ENCODE results near the gene LBH.
A peak's percentile ranks its signal among the peaks of the same experiment; 100 is the strongest.

The LBH gene

DNA sequence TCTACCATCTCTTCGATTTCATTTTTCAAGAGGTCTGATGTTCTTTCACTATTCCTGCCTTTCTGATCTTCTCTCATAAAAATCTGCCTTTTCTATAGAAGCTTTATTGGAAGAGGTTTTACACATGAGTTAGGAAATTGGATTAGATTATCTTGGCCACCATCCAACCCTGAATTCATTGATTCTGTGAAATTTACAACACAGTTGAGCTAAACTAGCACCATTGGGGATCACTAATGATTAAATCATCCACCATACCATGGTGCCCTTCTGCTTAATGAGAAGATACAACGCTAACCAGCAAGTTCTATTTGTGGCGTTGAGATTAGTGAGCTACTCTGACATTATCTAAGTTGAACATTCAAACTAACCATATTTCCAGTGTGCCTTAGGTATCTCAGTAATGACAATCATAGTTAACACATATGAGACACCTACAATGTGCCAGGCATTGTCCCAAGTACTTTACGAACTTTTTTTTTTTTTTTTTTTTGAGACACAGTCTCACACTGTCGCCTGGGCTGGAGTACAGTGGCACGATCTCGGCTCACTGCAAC, 17.3 kb upstream of the LBH start:
- Histone ChIP-seq H3K4me3 (no peak overlapping the region), H3K27ac (no peak overlapping the region)

DNA sequence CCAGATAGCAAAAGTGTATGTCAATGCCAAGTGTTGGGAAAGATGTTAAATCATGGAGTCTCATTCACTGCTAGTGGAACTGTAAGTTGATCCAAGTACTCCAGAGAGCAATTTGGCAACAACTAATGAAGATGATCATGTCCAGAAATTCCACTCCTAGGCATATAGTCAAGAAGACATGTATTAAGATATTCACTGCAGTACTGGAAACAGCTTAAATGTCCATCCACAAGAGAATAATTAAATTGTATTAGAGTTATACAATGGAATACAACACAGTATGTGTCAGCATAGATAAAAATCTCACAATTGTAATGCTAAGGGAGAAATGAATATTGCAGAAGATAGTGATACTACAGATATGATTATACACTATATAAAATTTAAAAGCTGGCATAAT, 15.2 kb upstream of the LBH start:
- H3K4me3 ChIP-seq, result no peak overlapping the region
- H3K27ac ChIP-seq, result peak overlapping the region in 1 of 21 experiments; percentile 3

DNA sequence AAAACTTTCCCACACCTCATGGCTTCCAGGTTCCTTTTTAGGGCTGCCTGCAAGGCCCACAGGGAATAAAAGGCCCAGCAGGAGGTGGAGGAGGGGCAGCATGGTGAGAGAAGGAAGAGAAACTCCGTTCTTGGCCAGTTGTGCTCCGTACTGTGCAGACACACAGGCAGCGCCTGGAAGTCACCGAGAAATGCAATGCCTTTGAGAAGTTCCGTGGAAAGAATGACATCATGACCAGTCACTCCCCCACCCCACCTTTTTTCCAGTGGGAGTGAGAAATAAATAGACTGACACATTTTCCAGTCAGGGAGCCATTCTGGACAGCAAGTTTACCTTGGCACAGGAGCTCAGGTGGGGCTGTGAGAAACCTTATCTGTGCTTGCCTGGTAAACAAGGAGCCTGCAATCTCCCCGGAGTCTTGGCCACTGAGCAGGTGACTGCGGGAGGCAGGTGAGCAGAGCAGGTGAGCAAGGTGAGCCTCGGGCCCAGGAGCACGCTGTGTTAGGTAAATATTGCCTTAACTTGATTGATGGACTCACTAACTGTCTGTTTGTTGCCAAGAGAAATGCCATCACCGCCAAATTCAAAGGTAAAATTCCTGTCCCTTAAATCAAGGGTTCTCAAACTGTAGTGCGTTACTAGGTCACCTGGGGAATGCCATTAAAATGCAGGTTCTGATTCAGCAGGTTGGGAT, 13.5 kb upstream of the LBH start:
- Histone ChIP-seq H3K4me3 (no peak overlapping the region), H3K27ac (peak overlapping the region in 3 of 21 experiments; percentile 7 to 29 (median 23))

DNA sequence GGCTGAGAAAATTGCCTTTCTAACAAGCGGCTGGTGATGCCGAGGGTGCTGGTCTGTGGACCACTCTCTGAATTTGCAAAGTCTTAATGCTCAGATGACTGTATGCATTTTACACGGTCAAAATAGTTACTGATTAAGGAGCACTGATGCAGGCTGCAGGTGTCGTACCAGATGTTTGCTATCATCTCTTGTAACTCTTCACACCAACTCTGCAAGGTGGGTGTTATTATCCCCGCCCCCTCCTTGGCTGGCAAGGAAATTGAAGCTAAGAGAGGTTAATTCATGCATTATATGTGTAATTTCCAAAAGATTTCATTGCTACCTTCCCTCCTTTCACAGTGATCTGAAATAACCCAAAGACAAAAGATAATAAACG, 13.0 kb upstream of the LBH start:
- Histone ChIP-seq H3K4me3 (no peak overlapping the region), H3K27ac (no peak overlapping the region)

DNA sequence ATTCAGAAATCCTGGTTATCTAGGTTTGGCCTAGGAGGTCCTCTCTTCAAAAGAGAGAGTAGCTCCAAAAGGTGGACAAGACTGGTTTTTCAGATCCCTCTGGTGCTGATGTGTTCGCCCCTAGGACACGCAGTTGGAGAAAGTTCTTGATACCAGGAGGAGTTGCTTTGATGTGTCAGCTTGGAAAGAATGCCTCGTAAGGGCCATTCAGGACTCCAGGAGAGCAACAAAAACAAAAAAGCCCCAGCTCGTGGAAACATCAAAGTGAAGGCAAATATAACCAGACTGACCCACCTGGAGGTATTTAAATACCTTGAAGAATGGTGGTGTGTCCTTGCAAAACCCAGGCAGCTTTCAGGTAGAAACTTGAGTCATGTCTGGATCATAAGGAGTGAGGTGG, 12.5 kb upstream of the LBH start:
- Histone ChIP-seq H3K27ac (no peak overlapping the region), H3K4me3 (no peak overlapping the region)

DNA sequence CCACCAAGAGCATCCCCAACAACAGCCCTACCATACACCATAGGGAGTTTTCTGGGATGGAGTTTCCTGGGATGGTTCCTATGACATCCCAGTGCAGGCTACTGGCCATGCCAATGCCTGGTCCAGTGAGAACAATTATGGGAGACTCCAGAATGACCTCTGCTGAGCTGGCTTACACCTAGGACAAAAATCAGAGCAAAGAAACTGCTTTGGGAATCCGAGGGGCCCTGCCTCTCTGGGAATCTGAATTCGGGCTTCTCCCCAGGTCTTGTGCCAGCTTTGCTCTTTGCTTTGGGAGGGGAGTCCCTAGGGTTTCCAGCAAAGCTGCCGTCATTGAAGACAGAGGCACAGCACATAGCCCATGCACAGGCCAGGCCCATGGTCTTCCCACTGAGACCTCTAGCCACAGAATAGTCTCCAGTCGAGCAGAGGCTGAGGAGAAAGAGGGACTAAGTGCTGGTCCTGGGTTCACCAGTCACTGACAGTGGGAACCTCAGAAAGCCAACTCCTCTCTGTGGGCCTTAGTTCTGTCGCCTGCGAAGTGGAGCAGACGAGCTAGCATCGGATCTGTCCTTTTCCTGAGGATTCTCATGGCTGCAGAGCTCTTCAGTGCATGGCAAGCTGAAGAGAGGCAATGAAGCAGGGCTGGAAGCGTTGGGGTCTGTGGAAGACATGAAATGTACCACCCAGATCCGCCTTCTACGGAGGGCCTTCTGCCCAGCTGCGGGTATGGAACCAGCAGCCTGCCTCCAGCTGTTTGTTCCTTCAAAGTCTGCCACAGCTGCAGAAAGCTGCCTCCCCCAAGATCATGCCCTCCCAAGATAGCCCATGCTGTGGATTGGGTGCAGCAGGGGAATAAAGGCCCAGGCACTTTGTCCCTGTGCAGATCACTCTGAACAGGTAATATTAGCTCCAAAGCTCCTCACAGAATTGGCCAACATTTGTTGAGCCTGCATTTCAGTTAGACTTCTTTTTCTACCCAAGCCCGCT, 11.2 kb upstream of the LBH start:
- Histone ChIP-seq H3K27ac (no peak overlapping the region), H3K4me3 (no peak overlapping the region)

DNA sequence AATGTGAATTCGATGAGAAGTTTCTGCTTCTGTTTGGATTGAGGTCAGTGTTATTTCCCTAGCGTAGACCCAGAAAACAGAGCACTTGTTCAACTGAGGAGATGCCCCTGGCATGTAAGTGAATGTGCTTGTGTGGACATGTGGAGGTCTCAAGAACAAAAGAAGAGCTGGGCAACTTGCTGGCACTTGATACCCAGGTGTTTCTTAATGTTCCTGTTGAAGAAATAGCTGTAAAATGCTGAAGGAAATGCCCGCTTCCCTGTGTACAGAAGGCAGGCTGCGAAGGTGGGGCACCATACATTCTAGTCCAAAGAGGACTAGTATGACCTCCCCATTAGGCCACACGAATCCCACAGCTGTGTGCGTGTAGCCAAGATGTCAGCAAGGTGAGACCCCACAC, 9.8 kb upstream of the LBH start:
- H3K27ac ChIP-seq, result no peak overlapping the region
- H3K4me3 ChIP-seq, result no peak overlapping the region

DNA sequence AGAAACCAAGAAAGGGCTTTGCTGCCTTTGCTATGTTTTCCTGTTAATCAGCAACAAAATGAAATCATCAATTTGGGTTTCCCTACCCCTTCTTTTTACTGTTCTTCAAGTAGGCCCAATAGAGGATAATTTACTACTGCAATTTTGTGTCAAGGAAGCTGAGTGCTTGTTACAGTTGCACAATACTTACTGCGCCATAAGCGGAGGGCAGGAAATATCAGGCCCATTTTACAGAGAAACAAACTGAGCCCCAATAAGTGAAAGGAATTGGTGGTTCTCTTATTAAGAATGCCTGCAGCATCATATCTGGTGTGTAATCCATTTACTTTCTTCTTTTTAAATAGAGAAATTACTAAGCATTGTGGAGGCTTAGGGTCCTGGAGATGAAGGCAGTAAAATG, 9.3 kb upstream of the LBH start:
- no peak overlapping the region for H3K4me3 ChIP-seq
- H3K27ac ChIP-seq, result no peak overlapping the region

DNA sequence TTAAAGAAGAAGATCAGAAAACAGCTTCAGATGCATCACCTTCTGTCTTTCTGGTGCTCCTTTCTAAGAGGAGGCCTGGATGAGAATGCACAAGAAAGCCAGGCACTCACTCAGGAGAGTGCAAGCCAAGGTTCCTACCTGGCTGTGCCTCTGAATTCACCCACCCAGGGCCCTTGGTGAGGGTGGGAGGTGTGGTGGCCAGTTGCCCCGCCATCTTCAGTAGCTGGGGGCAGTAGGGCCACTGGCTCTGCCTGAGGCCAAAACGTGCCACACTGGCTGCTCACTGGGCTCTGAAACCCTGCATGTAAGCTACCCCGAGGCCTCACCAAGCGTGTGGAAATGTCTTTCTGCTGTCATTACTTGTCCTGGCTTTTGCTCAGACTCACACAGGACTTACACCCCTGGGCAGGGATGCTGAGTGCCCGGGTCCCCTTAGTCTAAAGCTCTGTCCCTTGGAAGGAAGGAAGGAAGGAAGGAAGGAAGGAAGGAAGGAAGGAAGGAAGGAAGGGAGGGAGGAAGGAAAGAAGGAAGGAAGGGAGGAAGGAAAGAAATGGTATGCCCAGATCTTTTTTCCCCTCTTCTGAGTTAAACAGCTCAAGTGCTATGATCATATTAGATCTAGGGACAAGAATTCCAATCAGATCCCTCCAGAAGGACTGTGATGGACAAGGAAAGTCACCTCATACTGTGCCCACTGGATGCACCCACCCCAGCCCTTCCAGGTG, 8.5 kb upstream of the LBH start:
- Histone ChIP-seq H3K4me3 (no peak overlapping the region), H3K27ac (peak overlapping the region in 4 of 21 experiments; percentile 27 to 92 (median 60))

DNA sequence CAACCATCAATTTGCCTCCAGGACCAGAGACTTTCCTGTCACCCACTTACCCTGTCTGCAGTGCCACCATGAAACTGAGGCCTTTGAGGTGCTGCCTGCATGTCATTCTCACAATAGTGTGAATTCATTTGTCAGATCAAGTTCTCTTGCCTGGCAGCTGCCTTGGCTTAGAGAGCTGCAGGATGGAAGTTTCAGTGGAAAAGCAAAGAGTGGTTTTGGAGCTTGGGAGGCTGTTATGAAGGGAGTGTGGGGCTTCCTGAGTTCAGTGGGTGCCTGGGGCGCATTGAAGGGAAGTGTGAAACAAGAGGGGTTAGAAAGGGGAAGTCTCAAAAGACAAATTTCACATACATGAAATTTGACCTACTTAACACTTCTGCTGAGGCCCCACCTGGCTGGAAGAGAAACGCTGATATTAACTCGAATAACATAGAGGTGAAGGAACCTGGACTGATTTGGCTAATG, 7.9 kb upstream of the LBH start:
- H3K27ac ChIP-seq, result peak overlapping the region in 6 of 21 experiments; percentile 59 to 92 (median 74)
- H3K4me3 ChIP-seq, result no peak overlapping the region

DNA sequence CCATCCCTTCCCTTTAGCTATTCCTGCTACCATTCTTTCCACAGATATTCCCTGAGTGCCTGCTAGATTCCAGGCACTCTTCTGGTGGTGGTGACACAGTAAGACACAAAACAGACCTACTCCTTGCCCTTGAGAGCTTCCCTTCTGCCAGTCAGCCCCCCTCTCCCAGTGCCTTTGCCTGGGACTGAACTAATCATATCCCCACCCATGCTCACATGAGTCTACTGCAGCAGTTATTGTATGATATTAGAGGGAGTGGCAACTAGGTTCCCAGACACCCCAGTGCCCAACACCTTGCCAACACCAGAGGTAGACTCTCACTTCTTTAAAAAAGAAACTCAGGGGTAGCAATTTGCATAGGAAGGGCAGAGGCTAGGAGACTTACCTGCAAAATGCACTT, 7.2 kb upstream of the LBH start:
- H3K4me3 ChIP-seq, result no peak overlapping the region
- peak overlapping the region in 9 of 21 experiments; percentile 4 to 92 (median 70) for H3K27ac ChIP-seq

DNA sequence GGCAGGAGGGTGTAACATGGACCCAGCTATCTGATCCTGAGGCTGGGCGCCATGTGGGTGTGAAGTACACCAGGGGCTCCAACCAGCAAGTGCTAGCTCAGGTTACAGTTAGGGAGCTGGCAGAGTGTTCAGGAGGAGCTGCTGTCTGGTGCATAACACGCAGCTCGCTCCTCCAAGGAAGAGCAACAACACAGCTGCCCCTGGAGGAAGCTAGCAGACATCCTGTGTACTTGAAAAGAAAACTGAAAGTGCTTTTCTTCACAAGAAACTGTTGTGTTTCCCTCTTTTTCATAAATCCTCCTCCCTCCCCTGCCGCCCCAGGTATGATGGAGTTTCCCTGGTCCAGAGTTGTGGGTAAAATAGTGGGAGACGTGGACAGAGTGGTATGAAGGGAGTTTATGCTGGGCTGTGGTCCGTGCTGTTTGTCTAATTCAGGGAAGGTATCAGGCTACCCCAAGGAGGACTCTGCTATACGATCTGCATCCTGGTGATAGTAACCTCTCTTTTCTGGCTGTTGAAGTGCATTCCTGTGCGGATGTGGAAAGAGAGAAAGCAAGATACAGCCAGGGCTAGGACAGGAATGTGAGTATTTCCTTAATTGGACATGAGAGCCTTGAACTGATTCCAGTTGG, 6.1 kb upstream of the LBH start:
- peak overlapping the region in 20 of 21 experiments; percentile 11 to 92 (median 72) for H3K27ac ChIP-seq
- peak overlapping the region in 6 of 7 experiments; percentile 4 to 31 (median 14) for H3K4me3 ChIP-seq

DNA sequence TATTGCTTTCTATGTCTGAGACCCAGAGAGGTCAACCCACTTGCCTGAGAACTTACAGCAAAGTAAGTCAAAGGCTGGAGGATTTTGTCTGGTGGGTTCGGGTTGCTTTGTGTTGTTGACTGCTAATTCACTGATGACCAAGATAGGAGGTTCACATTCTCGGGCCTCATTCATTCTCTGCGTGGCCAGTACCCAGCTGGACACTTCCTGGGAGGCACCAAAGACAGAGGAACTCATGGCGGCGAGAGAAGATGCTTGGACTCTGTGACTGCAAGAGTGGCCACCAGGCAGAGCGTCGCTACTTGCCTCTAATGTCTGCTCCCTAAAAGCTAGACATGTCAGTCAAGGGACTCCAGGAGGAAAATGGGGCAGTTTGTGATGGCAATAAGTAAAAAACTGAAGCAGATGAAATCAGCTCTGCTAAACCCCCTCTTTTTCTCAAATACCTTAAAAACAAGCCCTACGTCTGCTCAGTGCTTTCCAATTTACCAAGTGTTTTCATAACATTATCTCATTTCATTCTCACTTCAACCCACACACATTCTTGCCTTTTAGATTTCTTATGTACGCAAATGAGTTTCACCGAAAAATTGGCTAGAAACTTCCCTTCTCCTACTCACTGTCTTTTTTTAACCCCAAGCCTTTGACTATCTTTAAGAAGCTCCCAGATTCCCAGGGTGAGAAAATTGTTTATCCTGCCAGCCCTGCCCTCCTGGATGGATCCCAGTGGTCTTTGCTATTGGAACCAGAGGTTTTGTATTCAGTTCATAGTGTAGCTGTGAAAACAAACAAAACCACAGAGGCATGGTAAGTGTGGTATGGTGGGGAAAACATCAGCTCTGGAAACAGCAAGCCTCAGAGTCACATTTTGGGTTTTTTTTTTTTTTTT, 4.9 kb upstream of the LBH start:
- Histone ChIP-seq H3K4me3 (no peak overlapping the region), H3K27ac (peak overlapping the region in 20 of 21 experiments; percentile 11 to 92 (median 72))

DNA sequence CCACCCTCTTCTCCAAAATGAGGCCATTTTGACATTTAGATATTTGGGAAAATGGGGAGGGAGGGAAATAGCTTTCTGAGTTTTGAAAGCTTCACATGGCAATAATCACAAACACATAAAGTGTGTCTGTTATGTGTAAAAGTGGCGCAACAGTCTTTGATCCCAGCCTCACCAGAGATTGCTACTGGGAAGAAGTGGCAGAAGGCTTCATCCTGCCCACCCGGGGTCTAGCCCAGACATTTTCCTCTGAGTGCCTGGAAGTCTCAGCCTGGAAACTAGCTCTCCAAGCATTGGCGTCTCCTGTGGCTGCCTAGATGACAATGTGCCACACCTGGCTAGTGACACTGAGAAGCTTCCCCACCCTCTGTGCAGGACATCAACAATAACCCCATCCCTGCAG, 1.7 kb upstream of the LBH start:
- no peak overlapping the region for H3K4me3 ChIP-seq
- H3K27ac ChIP-seq, result no peak overlapping the region

DNA sequence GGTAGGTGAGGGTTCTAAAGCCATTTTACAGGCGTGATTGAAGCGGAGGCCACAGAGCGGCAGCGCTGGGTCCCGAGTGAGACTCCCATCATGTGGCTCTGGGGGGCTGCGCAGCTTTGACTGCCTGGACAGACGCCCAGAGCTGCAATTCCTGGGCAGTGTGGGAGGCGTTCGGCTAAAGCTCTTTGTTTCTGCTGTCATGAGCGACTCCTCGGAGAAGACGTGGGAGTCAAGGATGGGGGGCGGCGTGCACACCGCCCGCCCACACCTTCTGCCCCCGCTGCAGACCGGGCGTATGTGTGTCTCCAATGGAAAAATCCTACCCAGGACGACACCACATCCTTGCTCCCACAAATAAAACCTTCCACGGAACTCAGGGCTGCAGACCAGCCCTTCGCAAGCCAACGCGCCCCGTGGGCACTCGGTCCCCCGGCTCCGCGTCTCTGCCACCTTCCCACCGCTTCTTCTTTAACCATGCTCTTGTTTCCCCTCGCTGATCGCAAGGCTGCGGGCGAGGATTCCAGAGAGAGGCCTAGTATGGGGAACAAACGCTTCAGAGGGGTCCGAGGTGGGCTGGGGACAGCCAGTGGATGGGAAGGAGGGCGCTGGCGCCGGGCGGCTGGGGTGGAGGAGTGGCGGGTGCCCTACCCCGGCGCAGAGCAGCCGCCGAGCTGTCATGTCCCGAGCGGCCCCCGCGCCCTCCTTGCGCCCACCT, 680 bp upstream of the LBH start:
- peak overlapping the region; percentile 57 to 77 (median 62) for H3K4me3 ChIP-seq
- peak overlapping the region in 19 of 21 experiments; percentile 39 to 96 (median 85) for H3K27ac ChIP-seq

DNA sequence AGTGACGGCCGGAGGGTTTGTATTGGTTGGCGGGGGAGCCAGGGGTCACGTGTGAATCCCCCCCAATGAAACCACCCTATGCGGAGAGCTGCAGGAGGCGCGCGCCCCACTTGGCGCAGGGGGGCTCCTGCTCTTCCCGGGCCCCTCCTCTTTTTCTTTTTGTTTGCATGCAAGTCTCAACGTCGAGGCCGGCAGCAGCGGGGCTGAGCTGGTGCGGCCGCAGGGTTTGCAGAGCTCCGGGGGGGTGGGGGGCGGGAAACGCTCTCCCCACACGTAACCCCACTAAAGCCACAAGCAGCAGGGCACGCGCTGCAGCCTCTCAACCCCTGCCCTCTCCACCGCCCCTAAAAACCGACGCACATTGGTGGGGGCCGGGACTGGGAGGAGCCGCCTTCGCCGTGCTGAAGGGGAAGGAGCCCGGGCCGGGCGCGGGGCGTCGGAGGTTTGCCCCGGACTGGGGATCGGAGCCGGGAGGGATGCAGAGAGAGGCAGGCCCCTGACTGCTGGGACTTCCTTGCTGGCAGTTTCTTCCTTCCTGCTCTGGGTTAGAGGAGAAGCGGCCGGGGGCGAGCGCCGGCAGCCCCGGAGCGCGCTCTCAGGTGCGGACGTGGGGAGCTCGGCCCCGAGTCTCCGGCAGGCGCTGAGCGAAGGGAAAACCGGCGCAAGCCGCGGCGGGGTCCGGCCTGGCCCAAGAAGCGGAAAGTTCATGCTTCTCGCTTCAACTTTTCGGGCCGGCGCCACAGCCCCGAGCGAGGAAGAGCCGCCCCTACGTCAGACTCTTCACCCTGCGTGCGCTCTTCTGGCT, 864 bp downstream of the LBH start:
- H3K27ac ChIP-seq, result peak overlapping the region; percentile 54 to 96 (median 84)
- peak overlapping the region; percentile 57 to 77 (median 62) for H3K4me3 ChIP-seq

DNA sequence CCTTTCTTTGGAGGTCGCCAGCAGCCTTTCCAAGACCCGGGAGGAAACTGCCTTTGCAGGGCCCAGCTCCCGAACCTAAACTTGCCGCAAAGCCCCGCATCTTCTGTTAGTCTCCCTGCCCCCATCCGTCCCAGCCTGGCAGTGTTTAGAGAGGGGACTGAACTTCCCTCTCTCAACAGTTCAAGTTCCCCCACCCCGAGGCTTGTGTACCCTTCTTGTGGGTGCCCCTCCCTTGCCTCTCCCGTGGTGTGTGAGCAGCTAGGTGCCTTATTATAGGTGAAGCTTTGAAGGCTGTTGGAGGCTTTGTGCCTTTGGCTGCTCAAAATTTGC, 1.4 kb downstream of the LBH start:
- H3K4me3 ChIP-seq, result peak overlapping the region; percentile 57 to 77 (median 62)
- H3K27ac ChIP-seq, result peak overlapping the region; percentile 54 to 96 (median 84)

Measured in skin epidermis (tissue), 12 donors.